GM18502 (cell line): ENCODE results near the gene CNTFR.

ENCODE experiments used
- ATAC-seq: cut with Tn5 transposase; IDR thresholded peaks from one replicate; pipeline ENCODE4 v1.9.1; 2021; ENCODE audit warnings: mild to moderate bottlenecking; ENCODE audit not compliant: unreplicated experiment, poor library complexity

The CNTFR gene

GRCh38 chr9:34513567-34514214 is 75.8 kb downstream of the CNTFR start:
- no peak for ATAC-seq

GRCh38 chr9:34512131-34513078 is 77.1 kb downstream of the CNTFR start:
- ATAC-seq, result no peak

- ATAC-seq, result no peak
Observed at GRCh38 chr9:34510497-34511468, 78.7 kb downstream of the CNTFR start.

GRCh38 chr9:34508951-34509350 is 80.6 kb downstream of the CNTFR start:
- no peak for ATAC-seq

GRCh38 chr9:34508463-34508862 is 81.1 kb downstream of the CNTFR start:
- no peak for ATAC-seq

GRCh38 chr9:34507966-34508365 is 81.6 kb downstream of the CNTFR start:
- ATAC-seq, result no peak

GRCh38 chr9:34507556-34507955 is 82.0 kb downstream of the CNTFR start:
- ATAC-seq, result no peak

GRCh38 chr9:34506623-34507022 is 82.9 kb downstream of the CNTFR start:
- ATAC-seq, result no peak

- ATAC-seq, result no peak
Observed at GRCh38 chr9:34505370-34506120, 84.0 kb downstream of the CNTFR start.

- no peak for ATAC-seq
Observed at GRCh38 chr9:34503406-34503805, 86.1 kb downstream of the CNTFR start.

- no peak for ATAC-seq
Observed at GRCh38 chr9:34502891-34503290, 86.6 kb downstream of the CNTFR start.

GRCh38 chr9:34502471-34502870 is 87.1 kb downstream of the CNTFR start:
- ATAC-seq, result no peak

- no peak for ATAC-seq
Observed at GRCh38 chr9:34501889-34502425, 87.6 kb downstream of the CNTFR start.
